NCI-H187 treated with DMSO at 0.1 percent for 48 hours (cell line): Measurements from ENCODE around the gene ZNF784.
A peak's percentile ranks its signal among the peaks of the same experiment; 100 is the strongest.

Experiments
- DNase-seq: peaks from one replicate; lab custom pipeline; 2025; lab: John Stamatoyannopoulos, UW

ZNF784 gene, protein sequence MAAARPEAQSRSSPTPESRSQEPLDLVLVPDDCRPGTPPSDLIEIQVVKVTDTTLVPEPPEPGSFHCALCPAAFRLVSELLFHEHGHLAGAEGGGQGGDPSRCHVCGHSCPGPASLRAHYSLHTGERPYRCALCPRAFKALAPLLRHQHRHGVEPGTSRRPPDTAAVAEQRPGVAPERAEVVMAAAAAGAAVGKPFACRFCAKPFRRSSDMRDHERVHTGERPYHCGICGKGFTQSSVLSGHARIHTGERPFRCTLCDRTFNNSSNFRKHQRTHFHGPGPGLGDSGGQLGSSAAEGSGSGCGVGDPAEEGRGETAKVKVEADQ

DNA sequence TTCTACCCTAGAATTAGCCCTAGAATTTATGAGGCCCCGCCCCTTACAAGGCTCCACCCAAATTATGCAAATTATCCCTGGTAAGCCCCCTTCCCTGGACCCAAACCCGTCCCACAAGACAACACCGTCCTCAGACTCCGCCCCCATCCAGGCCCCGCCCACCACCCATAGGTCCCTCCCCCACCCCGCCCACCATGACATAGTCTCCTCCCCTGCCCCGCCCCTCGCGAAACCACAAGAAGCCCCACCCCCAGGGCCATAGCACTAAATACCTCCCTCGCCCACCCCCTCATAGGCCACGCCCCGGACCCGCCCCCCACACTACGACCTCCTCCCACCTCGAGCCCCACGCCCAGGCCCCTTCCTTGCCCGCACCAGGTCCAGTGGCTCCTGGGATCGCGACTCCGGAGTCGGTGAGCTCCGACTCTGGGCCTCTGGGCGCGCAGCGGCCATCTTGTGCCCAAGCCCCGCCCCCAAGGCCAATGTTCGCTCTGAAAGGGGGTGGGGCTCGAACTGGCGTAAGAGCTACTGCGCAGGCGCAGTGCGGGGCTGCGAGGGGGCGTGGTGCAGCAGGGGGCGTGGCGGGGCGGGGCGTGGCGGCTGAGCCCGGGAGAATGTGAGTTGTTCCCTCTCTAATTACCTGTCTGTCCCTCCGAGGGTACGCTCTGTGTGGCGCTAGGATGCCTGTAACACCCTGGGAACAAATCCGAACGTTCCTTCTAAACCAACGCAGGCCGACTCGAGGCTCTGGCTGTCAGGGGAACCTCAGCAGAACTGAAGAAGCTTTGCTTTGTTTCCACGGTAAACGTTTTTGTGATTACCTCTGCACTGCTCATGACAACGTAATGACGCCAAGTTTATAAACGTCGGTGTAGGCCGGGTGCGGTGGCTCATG is at the start of gene ZNF784:
TSS of gene ZNF784 (minus strand) at position 458 of the 895 bp plus-strand sequence. CDS start at position 453, 5 bp downstream.
- DNase-seq: peak; percentile 89

DNA sequence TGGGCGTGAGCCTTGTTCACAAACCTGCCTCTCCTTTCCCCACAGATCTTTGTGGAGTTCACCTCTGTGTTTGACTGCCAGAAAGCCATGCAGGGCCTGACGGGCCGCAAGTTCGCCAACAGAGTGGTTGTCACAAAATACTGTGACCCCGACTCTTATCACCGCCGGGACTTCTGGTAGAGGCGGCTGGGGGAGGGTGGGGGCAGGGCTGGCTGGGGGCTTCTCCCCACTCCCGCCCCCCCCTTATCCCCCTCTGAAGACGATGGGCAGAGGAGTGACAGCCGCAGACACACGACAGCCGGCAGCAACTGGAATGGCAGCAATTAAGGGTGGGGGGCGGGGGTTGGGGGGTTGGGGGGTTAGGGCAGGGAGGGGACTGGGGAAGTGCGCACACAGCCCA is 49.5 kb upstream of the ZNF784 start:
- no peak for DNase-seq

DNA sequence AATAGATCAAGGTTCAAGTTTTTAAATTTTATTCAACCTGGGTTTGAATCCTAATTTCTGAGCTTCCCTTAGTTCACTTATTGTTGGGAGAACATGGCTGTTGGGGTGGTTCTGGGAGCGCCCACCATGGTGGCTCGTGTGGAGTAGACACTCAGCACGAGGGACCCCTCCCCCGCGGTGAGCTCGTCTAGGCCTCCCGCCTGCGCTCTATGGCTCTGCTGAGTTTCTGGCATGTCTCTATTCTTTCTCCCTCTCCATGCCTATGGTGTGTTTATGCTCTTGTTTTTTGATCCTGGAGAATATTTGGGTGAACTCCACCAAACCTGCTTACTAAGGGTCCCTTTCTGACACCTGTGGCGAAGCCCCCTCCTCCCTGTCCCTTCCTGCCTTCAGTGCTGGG is 49.1 kb upstream of the ZNF784 start:
- no peak for DNase-seq

DNA sequence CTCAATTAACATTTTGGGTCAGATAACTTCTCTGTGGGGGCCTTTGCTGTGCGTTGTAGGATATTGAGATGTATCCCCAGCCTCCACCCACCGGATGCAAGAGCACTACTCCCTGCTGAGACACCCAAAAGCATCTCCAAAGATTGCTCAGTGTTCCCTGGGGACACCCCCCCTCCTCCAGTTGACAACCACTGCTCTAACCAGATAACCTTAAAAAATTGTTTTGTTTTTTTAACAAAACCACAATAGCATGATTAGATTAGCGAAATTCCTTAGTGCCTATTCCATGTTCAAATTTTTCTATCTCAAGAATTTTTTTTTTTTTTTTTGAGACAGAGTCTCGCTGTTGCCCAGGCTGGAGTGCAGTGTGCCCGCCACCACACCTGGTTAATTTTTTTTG is 48.1 kb upstream of the ZNF784 start:
- DNase-seq: no peak

DNA sequence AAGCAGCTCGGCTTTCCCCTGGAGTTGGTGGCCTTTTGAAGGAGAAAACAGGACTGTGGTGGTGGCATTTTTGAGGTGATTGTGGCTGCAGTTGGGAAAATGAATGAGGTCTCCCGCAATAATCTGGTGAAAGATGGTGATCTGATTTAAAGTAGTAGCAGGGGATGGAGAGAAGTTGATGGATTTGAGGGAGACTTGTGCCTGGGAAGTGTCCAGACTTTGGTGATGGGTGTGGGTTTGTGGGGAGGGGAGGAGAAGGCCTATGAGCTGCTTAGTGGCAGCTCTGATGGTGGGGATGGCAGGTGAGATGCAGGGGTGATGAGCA is 46.6 kb upstream of the ZNF784 start:
- DNase-seq: no peak

DNA sequence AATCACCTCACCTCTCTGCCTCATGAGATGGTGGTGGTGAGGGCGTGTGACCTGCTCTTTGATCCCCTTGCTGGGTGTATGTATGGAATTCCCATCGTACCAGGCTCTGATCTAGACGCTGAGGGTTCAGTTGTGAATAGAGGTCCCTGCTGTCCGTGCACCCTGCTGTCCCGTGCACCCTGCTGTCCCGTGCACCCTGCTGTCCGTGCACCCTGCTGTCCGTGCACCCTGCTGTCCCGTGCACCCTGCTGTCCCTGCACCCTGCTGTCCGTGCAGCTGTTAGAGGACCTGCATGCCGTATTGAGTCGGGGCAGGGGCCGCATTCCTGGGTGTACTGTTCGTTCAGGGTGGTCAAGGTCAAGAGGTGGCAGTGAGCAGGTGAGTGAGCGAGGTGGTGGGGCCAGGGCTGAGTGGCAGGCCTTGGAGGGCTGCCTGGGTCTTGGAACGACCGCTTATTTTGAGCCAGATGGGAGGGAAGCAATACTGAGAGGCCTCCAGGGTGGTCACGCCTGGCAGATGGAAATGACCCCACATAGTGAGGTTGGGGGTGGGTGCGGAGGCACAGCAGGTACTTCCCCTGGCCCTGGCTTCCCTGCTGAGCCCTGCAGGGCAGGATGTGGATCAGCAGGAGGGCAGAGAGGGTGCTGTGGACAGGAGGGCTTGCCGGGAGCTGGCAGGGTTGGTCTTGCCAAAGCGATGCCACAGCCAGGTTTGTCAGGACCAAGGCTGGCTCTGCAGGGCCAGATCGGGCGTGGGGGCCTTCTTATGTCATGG is 46.1 kb upstream of the ZNF784 start:
- DNase-seq: no peak

DNA sequence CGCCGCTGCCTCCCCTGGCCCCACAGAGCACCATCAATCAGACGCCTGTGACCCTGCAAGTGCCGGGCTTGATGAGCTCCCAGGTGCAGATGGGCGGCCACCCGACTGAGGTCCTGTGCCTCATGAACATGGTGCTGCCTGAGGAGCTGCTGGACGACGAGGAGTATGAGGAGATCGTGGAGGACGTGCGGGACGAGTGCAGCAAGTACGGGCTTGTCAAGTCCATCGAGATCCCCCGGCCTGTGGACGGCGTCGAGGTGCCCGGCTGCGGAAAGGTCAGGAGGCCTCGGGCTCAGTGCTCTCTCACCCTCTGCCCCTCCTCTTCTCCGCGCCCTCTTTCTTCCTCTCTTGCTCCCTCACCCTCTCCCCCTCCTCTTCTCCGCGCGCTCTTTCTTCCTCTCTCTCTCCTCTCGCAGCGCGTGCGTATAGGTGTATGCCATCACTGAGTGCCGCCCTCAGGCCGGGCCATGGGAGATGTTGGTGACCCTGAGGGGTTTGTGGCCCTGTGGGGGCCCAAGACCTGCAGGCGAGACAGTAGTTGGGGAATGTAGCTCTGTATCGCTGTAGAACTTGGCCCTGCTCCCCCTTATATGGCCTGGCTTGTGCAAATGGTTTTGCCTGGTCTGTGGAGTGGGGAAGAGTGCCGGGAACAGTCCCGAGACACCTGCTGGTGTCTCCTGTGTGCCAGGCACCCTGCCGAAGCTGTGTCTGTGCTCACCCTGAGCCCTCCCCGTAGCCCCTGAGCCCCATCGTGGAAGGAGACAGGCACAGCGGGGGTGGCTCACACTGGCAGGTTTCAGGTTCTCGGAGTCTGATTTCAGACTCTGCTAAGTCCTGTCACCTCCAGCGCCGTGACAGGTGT is 45.3 kb upstream of the ZNF784 start:
- DNase-seq: no peak

DNA sequence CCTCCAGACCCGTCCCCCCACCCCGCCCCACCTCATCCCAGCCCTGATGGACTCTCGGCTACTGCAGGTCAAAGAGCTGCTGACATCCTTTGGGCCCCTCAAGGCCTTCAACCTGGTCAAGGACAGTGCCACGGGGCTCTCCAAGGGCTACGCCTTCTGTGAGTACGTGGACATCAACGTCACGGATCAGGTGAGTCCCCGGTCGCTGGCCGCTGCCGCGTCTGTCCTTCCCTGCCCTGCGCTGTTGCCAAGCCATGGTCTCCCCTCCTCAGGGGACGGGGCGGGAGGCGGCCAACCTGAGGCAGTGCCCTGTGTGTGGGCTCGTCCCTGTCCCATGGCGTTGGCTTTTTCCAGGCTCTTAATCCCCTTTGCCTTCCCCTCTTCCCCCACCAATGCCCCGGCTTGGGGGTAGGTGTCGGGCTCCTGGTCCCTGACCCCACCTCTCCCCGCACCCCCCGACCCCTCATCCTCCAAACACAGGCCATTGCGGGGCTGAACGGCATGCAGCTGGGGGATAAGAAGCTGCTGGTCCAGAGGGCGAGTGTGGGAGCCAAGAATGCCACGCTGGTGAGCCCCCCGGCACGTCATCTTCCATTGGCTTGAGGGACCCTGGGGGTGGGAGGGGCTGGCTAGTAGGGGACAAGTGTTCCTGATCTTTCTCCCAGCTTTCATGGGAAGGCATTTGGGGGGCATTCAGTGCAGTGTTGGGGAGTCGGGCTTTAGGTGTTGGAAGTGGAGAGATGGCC is 44.4 kb upstream of the ZNF784 start:
- no peak for DNase-seq

DNA sequence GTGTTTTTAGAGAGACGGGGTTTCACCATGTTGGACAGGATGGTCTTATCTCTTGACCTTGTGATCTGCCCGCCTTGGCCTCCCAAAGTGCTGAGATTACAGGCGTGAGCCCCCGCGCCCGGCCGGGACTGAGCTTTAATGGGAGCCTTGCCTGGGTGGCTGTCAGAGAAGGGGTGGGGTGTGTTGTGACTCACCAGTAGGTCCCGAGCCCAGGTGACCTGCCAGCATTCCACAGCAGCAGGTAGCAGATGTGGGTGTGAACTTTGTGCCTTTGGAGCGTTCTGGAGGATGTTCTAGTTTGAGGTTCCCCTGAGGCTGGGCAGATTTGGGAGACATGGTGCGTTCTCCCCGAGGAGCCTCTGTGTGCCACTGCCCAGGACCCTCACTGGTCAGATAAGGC is 43.6 kb upstream of the ZNF784 start:
- no peak for DNase-seq

DNA sequence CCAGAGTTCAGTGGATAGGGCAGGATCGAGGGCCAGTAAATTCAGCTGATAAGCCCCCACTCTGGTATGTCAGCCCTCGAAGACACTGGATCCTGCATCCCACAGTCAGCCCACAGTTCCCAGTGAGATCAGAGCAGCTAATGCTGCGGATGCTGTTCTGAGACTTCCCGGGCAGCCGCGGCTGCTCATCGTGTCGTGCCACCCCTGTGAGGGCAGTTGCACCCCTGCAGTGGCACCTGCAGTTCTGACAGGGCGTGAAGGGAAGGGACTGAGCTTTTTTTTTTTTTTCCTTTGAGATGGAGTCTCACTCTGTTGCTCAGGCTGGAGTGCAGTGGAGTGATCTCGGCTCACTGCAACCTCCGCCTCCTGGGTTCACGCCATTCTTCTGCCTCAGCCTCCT is 43.1 kb upstream of the ZNF784 start:
- DNase-seq: no peak

DNA sequence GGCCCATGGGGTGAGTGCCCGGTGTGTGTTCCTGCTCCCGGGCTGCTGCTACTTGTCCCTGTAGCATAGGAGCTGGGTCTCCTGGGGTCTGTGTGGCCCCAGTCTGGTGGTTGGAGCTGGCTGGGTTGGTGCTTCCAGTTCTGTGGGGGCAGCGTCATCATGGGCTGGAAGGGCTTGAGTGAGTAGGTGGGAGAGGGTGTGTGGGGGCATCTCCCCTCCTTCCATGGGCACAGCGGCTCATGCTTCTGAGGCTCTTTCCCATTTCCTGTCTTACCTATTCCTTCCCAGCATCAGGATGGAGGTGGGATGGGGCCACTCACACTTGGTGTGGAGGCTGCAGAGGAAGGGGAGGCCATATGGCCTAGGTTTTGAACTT is 42.6 kb upstream of the ZNF784 start:
- DNase-seq: no peak

DNA sequence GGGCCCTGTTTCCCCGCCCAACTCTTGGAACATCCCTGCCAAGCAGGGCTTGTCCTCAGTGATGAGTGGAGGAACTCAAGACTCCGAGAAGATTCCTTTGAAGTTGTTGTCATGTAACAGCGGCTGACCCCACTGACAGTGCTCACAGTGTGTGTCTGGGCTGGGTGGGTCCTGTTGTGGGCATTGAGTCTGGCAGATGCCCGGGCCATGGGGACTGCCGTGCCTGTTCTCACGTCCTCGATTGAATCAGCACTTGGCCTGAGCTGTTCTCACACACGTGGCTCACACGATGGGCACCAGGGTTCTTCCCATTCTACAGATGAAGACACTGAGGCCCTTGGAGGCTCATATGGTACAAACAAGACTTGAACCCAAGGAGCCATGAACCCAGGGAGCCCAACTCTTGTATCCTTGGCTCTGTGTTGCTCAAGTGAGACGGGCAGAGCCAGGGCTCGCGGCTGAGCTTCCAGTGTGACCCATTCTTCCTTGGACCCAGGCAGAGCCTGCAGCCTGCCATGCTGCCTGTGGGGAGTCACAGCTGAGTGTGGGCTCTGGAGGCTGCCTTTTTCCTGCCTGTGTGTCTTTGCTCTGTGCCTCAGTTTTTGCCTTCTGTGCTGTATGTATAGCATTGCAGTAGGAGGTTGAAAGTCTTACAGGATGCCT is 42.1 kb upstream of the ZNF784 start:
- no peak for DNase-seq

DNA sequence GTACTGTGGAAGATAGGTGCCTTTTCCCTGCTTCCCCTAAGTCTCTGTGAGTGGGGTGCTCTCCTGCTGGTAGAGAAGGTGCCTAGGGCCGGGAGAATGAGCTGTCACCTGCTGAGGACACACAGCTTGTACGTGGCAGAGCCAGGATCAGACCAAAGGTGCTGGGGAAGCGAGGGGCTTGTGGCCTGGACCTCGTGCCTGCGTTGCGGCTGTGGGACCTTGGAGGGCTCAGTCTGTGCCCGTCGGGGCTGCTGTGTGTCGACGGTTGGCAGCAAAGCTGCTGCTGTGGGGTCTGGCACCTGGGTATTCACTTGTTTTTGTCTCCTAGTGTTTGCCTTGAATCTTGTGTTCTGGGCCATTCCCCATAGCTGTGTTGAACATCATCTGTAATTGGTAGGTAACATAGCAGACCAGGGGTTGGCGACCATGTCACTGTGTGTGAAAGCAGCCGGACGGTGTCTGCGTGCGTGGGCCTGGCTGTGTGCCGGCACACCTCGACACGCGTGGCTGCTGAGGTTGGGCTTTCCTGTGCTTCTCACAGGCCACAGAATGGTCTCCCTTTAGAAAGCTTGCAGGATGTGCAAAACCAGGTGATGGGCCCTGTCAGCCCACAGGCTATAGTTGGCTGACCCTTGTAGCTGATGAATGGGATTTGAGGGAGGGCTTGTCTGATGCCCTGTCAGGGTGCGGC is 39.6 kb upstream of the ZNF784 start:
- DNase-seq: no peak

DNA sequence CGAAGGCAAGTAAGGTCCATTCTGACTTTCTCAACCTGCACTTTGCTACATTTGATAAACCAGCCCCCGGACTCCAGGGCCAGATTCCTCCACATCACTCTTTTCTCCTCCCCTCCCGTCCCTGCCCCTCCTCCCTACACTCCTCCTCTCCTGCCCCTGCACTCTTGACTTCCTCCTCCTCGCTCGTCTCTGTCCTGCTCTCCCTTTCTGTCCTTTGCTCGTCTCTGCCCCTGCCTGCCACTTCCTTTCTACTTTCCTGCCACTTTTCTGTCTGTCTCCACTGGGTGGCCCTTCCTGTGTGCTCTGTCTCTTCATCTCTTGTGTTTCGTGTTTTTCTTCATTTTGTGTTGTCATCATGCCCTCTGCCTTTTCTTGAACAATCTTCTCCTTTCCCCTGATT is 37.5 kb upstream of the ZNF784 start:
- DNase-seq: no peak

DNA sequence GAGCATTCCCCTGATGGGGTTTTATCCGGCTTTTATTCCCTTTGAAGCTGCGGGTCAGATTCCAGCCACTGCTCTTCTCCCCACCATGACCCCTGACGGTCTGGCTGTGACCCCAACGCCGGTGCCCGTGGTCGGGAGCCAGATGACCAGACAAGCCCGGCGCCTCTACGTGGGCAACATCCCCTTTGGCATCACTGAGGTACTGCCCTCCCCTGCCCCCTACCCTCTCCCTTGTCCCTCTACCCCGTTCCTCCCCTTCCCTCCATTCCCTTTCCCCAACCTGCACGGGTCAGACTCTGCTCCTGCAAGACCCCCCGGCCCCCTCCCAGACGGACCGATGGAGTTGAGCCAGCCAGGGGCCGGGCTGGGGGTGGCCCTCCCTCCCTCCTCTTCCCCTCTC is 36.6 kb upstream of the ZNF784 start:
- no peak for DNase-seq

DNA sequence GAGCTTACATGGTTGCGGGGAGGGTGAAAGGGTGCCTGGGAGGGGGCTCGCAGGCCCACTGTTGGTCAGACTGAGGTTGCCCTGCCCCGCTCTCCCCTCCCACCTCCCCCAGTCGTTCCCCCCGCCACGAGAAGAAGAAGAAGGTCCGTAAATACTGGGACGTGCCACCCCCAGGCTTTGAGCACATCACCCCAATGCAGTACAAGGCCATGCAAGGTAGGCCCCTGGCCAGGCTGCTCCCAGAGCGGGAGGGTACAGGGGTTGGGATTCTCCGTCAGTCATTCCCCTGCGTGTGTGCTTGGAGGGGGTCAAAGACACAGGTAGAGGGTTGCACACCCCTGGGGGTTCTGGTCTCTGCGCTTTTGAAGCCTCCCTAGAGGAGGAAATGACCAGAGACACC is 36.0 kb upstream of the ZNF784 start:
- DNase-seq: no peak

DNA sequence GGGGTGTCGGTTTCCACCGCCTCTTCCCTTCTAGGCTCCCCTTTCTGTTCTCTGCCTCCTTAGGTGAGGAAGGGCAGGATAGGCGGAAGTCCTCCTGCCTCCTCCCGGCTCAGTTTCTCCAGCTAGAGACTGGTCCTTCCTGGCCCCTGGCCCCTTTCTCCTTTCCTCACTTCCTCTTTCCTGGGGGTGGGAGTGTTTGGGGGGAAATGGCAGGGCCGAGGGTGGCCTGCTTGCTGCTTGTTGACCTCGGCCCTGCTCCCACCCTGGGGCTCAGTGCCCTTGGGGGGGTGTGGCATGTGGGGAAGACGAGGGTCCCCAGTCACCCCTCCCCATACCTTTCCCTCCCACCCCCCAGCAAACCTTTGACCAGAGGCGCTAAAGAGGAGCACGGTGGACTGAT is 35.5 kb upstream of the ZNF784 start:
- DNase-seq: no peak

DNA sequence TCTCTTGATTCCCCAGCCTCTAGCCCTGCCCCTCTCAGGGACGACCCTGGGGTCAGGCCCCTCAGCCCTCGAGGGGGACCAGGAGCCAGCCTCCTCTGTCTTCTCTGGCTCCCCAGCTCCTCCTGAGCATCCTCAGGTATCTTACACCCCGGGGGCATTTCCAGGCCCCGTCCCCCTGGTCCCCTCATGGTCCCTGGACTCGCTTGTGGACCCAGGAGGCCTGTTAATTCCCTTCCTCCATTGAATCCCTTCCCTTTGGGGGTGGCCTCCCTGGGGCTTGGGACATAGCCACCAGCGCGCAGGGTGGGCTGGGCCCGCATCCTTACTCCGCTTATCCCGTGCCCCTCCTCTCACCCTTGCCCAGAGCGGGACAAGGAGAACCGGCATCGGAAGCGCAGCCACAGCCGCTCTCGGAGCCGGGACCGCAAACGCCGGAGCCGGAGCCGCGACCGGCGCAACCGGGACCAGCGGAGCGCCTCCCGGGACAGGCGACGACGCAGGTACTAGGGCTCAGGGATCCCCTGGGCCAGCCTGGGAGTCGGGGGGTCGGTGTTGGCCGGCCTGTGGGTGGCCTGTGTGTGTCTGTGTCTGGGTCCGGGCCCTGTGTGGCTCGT is 34.6 kb upstream of the ZNF784 start:
- DNase-seq: no peak

DNA sequence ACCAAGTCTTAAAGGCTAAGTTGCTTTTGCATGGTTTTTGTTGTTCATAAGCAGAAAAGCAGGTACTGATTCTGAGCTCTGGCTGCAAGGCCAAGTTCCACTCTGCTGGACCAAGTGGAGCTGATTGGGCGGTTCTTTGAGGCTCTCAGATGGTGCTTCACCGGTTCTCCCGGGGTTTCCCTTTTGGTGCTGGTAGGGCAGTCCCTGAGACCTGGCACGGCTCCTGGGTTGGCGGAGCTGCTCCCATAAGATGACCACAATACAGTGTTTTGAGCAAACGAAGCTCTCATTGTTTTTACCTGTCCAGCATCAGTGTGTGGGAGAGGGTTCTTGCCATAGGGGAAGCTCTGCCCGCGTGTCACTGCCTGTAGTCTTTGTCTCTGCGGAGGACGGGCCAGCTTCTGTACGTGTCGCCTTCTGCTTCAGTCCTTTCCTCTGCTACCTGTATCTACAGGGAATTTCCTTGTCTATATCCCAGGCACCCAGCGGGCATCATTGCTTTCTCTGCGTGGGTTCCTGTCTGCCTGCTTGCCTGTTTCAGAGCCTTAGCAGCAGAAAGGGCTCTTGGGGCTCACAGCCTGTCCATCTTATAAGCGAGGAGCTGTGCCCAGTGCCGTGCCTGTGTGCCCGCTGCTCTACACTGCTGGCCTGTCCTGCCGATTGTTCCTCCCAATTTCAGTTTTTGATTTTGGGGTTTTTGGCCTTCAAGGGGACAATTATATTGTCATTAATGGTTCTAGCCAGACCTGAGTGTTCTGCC is 32.8 kb upstream of the ZNF784 start:
- no peak for DNase-seq
